ENCODE results near the gene THRB.

DNA sequence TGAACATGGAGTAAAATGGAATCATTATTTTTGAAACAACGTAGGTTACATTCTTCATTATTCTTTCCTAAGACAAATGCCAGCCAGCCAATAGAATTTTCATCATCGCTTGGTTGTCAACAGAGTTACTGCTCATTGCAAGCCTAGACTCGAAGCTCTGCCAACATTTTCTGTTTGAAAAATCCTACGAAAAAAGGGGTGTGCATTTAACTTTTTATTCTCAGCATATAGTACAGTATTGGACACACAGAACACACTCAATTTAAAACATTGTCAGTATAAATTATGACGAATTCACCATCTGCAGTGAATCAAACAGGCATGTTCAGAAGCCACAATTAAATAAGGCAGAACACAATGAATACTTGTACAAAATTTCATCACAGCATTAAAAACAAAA, 317.4 kb downstream of the THRB start:
- TF ChIP-seq, protein P1, sequence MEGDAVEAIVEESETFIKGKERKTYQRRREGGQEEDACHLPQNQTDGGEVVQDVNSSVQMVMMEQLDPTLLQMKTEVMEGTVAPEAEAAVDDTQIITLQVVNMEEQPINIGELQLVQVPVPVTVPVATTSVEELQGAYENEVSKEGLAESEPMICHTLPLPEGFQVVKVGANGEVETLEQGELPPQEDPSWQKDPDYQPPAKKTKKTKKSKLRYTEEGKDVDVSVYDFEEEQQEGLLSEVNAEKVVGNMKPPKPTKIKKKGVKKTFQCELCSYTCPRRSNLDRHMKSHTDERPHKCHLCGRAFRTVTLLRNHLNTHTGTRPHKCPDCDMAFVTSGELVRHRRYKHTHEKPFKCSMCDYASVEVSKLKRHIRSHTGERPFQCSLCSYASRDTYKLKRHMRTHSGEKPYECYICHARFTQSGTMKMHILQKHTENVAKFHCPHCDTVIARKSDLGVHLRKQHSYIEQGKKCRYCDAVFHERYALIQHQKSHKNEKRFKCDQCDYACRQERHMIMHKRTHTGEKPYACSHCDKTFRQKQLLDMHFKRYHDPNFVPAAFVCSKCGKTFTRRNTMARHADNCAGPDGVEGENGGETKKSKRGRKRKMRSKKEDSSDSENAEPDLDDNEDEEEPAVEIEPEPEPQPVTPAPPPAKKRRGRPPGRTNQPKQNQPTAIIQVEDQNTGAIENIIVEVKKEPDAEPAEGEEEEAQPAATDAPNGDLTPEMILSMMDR (IDR thresholded peaks at IDR 0.05): no peak
- TF ChIP-seq ZNF219 (CRISPR knock-in tag; IDR thresholded peaks at IDR 0.05; ENCODE audit: borderline replicate concordance): no peak
- TF ChIP-seq PREB (CRISPR knock-in tag; IDR thresholded peaks at IDR 0.05; ENCODE audit: borderline replicate concordance): no peak
- TF ChIP-seq NFATC4 (CRISPR knock-in tag; IDR thresholded peaks at IDR 0.05): no peak
- TF ChIP-seq CREB1 (CRISPR knock-in tag; IDR thresholded peaks at IDR 0.05): no peak
- no peak for TF ChIP-seq USF2 (CRISPR knock-in tag; IDR thresholded peaks at IDR 0.05)
- no peak for TF ChIP-seq SP1 (CRISPR knock-in tag; conservative IDR thresholded peaks at IDR 0.05)
- TF ChIP-seq, protein P2, sequence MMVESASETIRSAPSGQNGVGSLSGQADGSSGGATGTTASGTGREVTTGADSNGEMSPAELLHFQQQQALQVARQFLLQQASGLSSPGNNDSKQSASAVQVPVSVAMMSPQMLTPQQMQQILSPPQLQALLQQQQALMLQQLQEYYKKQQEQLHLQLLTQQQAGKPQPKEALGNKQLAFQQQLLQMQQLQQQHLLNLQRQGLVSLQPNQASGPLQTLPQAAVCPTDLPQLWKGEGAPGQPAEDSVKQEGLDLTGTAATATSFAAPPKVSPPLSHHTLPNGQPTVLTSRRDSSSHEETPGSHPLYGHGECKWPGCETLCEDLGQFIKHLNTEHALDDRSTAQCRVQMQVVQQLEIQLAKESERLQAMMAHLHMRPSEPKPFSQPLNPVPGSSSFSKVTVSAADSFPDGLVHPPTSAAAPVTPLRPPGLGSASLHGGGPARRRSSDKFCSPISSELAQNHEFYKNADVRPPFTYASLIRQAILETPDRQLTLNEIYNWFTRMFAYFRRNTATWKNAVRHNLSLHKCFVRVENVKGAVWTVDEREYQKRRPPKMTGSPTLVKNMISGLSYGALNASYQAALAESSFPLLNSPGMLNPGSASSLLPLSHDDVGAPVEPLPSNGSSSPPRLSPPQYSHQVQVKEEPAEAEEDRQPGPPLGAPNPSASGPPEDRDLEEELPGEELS (CRISPR knock-in tag; IDR thresholded peaks at IDR 0.05): no peak
- no peak for TF ChIP-seq NR3C1 (CRISPR knock-in tag; conservative IDR thresholded peaks at IDR 0.05; ENCODE audit: low read depth)
- TF ChIP-seq, protein P3, sequence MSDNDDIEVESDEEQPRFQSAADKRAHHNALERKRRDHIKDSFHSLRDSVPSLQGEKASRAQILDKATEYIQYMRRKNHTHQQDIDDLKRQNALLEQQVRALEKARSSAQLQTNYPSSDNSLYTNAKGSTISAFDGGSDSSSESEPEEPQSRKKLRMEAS (CRISPR knock-in tag; IDR thresholded peaks at IDR 0.05): no peak
- no peak for TF ChIP-seq NR2C2 (CRISPR knock-in tag; IDR thresholded peaks at IDR 0.05)
